ENCODE measurements around the gene UBE4B. TPM values are rescaled to one million over a fixed set of nuclear protein-coding genes. Genes with fewer than 3 reads are reported as not detected.

Gene UBE4B
- total and polyA plus RNA-seq, 2 of the 13 experiments (the other 11 are each of a cell fraction or from before 2014, with no cell fraction given), result 15.2 to 24.8 TPM

- TF ChIP-seq ZBTB34 (CRISPR knock-in tag; IDR thresholded peaks at IDR 0.05) (peak; percentile 89; the same call in 1 of the 2 replicates), MYPOP (CRISPR knock-in tag; IDR thresholded peaks at IDR 0.05) (peak; percentile 73; the same call in 1 of the 2 replicates), TOPORS (CRISPR knock-in tag; IDR thresholded peaks at IDR 0.05) (peak; percentile 49; the same call in 1 of the 2 replicates), ZSCAN20 (CRISPR knock-in tag; IDR thresholded peaks at IDR 0.05; ENCODE audit: borderline replicate concordance) (peak; percentile 65; the same call in 1 of the 2 replicates), KDM1A (CRISPR knock-in tag; IDR thresholded peaks at IDR 0.05) (0 out of 2 replicates have a peak, but pooled peaks have one; percentile 8), SALL1 (CRISPR knock-in tag; IDR thresholded peaks at IDR 0.05) (peak; percentile 94), ZBTB4 (CRISPR knock-in tag; IDR thresholded peaks at IDR 0.05; ENCODE audit: borderline replicate concordance) (peak; percentile 59; the same call in 1 of the 2 replicates), GABPB1 (CRISPR knock-in tag; IDR thresholded peaks at IDR 0.05) (no peak), NR2C2 (CRISPR knock-in tag; IDR thresholded peaks at IDR 0.05; ENCODE audit: borderline replicate concordance) (peak; percentile 72), HOXA5 (CRISPR knock-in tag; IDR thresholded peaks at IDR 0.05) (peak; percentile 66; the same call in 1 of the 2 replicates), ZNF572 (CRISPR knock-in tag; IDR thresholded peaks at IDR 0.05) (no peak), MBD4 (IDR thresholded peaks at IDR 0.05; ENCODE audit: borderline replicate concordance, low read length) (no peak), CSRNP1 (CRISPR knock-in tag; IDR thresholded peaks at IDR 0.05) (no peak), ZNF781 (CRISPR knock-in tag; IDR thresholded peaks at IDR 0.05; ENCODE audit: borderline replicate concordance, not compliant biosample characterization) (peak; percentile 62), HOXA3 (CRISPR knock-in tag; IDR thresholded peaks at IDR 0.05) (peak; percentile 90), MTERF4 (CRISPR knock-in tag; IDR thresholded peaks at IDR 0.05) (peak; percentile 47; the same call in 1 of the 2 replicates), NPAS2 (CRISPR knock-in tag; IDR thresholded peaks at IDR 0.05; ENCODE audit: borderline replicate concordance) (no peak), ZSCAN31 (CRISPR knock-in tag; IDR thresholded peaks at IDR 0.05; ENCODE audit: low read depth) (no peak), ZFP36L2 (CRISPR knock-in tag; IDR thresholded peaks at IDR 0.05) (no peak)
Observed at GRCh38 chr1:10171105-10171767, 138.5 kb downstream of the UBE4B start (continued).

Data from HepG2 (cell line).